ENCODE results near the gene ARHGEF18. TPM values are rescaled to one million over a fixed set of nuclear protein-coding genes. Genes with fewer than 3 reads are reported as not detected.

Gene ARHGEF18
- total and polyA plus RNA-seq, 2 of the 13 experiments (the other 11 are each of a cell fraction or from before 2014, with no cell fraction given): 4.2 to 17.5 TPM

GRCh38 chr19:7349231-7349591 lies 474 bp downstream of the ARHGEF18 start (continued):
- TF ChIP-seq FOXA1 (IDR thresholded peaks at IDR 0.05) (no peak), FOXA1 (CRISPR knock-in tag; IDR thresholded peaks at IDR 0.05) (no peak)

DNA sequence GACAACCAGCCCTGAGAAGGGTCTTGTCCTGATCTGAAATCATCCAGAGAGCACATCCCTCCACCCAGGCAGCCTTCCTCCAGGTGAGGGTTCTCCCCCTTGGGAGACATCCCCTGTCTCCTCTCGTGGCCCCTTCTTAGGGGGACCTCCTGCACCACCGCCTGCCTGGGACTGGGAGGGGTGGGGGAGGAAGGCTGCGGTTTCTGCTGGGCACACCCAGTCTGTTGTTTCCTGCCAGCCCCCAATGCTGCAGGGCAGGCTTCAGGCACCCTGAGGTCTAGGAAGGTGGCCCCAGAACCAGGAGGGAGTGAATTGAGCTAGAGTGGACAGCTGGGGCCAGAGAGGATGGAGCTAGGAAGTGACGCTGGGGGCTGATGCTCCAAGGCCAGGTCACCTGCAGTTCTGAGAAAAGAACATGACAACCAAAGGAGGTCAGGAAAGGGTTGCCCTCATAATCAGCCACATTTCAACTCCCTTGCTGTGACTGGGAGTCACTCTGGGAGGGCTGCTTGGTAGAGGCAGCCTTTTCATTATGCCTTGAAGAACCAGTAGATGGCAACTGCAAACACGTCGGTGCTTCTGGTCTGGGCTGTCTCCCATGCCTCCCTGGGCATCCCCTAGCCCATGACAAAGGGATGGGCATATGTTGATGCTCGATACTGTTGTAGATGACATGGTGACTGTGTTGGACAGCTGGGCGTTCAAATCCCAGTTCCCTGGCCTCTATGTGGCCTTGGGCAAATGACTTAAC lies 1.4 kb downstream of the ARHGEF18 start:
- no peak overlapping the region for H3K27ac ChIP-seq (ENCODE audit: extremely low read length, insufficient read depth, low read length)
- intact Hi-C loops (cut with micrococcal nuclease; ENCODE audit: unreplicated experiment): no loop called here
- no TSS peak for BruUV-seq (replicated peaks)
- TF ChIP-seq ZNF775 (CRISPR knock-in tag; IDR thresholded peaks at IDR 0.05; ENCODE audit: borderline replicate concordance) (no peak), MED8 (CRISPR knock-in tag; IDR thresholded peaks at IDR 0.05; ENCODE audit: insufficient replicate concordance) (no peak), BRCA1 (CRISPR knock-in tag; IDR thresholded peaks at IDR 0.05) (no peak), ZNF18 (CRISPR knock-in tag; IDR thresholded peaks at IDR 0.05; ENCODE audit: insufficient replicate concordance) (no peak), ZNF318 (CRISPR knock-in tag; IDR thresholded peaks at IDR 0.05) (no peak), ZNF484 (CRISPR knock-in tag; IDR thresholded peaks at IDR 0.05; ENCODE audit: borderline replicate concordance, low read depth) (no peak)
- TF ChIP-seq, protein P1, sequence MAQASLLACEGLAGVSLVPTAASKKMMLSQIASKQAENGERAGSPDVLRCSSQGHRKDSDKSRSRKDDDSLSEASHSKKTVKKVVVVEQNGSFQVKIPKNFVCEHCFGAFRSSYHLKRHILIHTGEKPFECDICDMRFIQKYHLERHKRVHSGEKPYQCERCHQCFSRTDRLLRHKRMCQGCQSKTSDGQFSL (CRISPR knock-in tag; IDR thresholded peaks at IDR 0.05): no peak
- TF ChIP-seq, protein P2, sequence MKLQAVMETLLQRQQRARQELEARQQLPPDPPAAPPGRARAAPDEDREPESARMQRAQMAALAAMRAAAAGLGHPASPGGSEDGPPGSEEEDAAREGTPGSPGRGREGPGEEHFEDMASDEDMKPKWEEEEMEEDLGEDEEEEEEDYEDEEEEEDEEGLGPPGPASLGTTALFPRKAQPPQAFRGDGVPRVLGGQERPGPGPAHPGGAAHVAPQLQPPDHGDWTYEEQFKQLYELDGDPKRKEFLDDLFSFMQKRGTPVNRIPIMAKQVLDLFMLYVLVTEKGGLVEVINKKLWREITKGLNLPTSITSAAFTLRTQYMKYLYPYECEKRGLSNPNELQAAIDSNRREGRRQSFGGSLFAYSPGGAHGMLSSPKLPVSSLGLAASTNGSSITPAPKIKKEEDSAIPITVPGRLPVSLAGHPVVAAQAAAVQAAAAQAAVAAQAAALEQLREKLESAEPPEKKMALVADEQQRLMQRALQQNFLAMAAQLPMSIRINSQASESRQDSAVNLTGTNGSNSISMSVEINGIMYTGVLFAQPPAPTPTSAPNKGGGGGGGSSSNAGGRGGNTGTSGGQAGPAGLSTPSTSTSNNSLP (IDR thresholded peaks at IDR 0.05; ENCODE audit: low read depth, low read length): no peak

More for the DNA sequence above, 1.4 kb downstream of the ARHGEF18 start:
- H3K9ac ChIP-seq (ENCODE audit: insufficient read depth, low read depth, low read length): no peak overlapping the region
- no peak for ATAC-seq
- H3K4me2 ChIP-seq (ENCODE audit: low read depth, low read length): no peak overlapping the region
- peaks cover 6% of the 10 kb centered on the region for H3K9me3 ChIP-seq (ENCODE audit: low read length)
- H3K27me3 ChIP-seq (ENCODE audit: control insufficient read depth in 1 of 2, insufficient read depth in 2 of 2, low read length in 2 of 2): no peaks in the 10 kb centered on the region; a peak in 1 of 5 replicates
- in situ Hi-C loops (cut with HindIII; ENCODE audit: extremely low pct_ligation_motif_present, low pct_unique_long_range_greater_than_20kb): loop anchor here (10.0 kb wide), 1 partner anchor 245 kb away; no protein-coding TSS in a partner anchor
- ChIA-PET POLR2A (no interaction called here), CTCF (ENCODE audit: low intra/inter-chr PET ratio, low total read pairs) (no interaction called here)
- no peak overlapping the region for H2AFZ ChIP-seq (ENCODE audit: low read length)
- no peaks in the 10 kb centered on the region for H4K20me1 ChIP-seq (ENCODE audit: insufficient read depth, low read length)
- DNase-seq (ENCODE audit: low spot score): no peak
- peaks cover 17% of the 10 kb centered on the region for H3K4me1 ChIP-seq (ENCODE audit: insufficient read depth, low read length)
- H3K79me2 ChIP-seq (ENCODE audit: insufficient read depth, low read length): no peaks in the 10 kb centered on the region
- no peaks in the 10 kb centered on the region for H3K36me3 ChIP-seq (replicated peaks in 1 of 2; ENCODE audit: control insufficient read depth in 1 of 2, insufficient read depth in 2 of 2, low read length in 2 of 2)
- no peak for FAIRE-seq
- no peak overlapping the region for H3K4me3 ChIP-seq (replicated peaks in 1 of 3; ENCODE audit: insufficient read depth in 1 of 3, low read depth in 2 of 3, low read length in 3 of 3)
- 22% methylated on average over 6 of the region's 8 CpGs for WGBS (ENCODE audit: low lambda C conversion rate)

All from HepG2 (cell line).